HL-60 (cell line): ENCODE data around the gene BUB1.

Experiments used
- GABPA ChIP-seq: IDR thresholded peaks from 2 replicates; pipeline ENCODE4 v1.6.1; 2012; ENCODE audit warnings: low read depth
- POLR2AphosphoS5 ChIP-seq: IDR thresholded peaks from 2 replicates; pipeline ENCODE4 v1.6.1; 2012; ENCODE audit warnings: low read depth
- SPI1 ChIP-seq: IDR thresholded peaks from 2 replicates; pipeline ENCODE4 v1.6.1; 2012; ENCODE audit warnings: low read depth, mild to moderate bottlenecking, borderline replicate concordance
- TF ChIP-seq, protein P1 (sequence below): IDR thresholded peaks from one replicate; pipeline ENCODE4 v1.5.1; 2011; ENCODE audit warnings: low read length, control low read depth, inconsistent platforms; ENCODE audit not compliant: insufficient read depth
- TF ChIP-seq, protein P2 (sequence below): IDR thresholded peaks from 2 replicates; pipeline ENCODE4 v1.6.1; 2012; ENCODE audit warnings: low read depth; ENCODE audit not compliant: insufficient replicate concordance

DNA sequence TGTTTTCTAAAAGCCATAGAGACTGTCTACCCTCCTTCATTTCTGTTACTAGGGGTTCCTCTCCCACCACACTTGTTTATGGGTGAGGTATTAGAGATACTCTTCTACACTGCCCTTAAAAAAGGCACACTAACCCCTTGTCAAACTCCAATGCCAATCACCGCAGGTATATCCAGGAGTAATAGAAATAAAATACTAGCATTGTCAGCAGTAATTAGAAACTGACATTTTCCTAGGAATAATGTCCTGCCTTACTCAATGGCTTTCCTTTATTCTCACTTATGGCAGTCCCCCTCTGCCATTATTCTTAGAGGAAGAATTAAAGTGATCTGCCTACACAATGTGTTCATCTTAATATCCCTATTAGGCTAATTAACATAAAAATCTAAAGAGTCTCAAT lies 5.0 kb upstream of the BUB1 start:
- TF ChIP-seq, protein P1, sequence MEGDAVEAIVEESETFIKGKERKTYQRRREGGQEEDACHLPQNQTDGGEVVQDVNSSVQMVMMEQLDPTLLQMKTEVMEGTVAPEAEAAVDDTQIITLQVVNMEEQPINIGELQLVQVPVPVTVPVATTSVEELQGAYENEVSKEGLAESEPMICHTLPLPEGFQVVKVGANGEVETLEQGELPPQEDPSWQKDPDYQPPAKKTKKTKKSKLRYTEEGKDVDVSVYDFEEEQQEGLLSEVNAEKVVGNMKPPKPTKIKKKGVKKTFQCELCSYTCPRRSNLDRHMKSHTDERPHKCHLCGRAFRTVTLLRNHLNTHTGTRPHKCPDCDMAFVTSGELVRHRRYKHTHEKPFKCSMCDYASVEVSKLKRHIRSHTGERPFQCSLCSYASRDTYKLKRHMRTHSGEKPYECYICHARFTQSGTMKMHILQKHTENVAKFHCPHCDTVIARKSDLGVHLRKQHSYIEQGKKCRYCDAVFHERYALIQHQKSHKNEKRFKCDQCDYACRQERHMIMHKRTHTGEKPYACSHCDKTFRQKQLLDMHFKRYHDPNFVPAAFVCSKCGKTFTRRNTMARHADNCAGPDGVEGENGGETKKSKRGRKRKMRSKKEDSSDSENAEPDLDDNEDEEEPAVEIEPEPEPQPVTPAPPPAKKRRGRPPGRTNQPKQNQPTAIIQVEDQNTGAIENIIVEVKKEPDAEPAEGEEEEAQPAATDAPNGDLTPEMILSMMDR = no peak
- TF ChIP-seq POLR2AphosphoS5 (no peak), GABPA (no peak), SPI1 (no peak)
- TF ChIP-seq, protein P2, sequence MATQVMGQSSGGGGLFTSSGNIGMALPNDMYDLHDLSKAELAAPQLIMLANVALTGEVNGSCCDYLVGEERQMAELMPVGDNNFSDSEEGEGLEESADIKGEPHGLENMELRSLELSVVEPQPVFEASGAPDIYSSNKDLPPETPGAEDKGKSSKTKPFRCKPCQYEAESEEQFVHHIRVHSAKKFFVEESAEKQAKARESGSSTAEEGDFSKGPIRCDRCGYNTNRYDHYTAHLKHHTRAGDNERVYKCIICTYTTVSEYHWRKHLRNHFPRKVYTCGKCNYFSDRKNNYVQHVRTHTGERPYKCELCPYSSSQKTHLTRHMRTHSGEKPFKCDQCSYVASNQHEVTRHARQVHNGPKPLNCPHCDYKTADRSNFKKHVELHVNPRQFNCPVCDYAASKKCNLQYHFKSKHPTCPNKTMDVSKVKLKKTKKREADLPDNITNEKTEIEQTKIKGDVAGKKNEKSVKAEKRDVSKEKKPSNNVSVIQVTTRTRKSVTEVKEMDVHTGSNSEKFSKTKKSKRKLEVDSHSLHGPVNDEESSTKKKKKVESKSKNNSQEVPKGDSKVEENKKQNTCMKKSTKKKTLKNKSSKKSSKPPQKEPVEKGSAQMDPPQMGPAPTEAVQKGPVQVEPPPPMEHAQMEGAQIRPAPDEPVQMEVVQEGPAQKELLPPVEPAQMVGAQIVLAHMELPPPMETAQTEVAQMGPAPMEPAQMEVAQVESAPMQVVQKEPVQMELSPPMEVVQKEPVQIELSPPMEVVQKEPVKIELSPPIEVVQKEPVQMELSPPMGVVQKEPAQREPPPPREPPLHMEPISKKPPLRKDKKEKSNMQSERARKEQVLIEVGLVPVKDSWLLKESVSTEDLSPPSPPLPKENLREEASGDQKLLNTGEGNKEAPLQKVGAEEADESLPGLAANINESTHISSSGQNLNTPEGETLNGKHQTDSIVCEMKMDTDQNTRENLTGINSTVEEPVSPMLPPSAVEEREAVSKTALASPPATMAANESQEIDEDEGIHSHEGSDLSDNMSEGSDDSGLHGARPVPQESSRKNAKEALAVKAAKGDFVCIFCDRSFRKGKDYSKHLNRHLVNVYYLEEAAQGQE = no peak
